Measurements from ENCODE around the gene CEP97. TPM values are rescaled to one million over a fixed set of nuclear protein-coding genes. Genes with fewer than 3 reads are reported as not detected.

The CEP97 gene
- total RNA-seq, 4 donors from 2014 or later = 6.2 to 10.0 (median 6.9) TPM

GRCh38 chr3:101720851-101721840 lies 3.3 kb upstream of the CEP97 start:
- no peak for TF ChIP-seq CTCF (IDR thresholded peaks at IDR 0.05; ENCODE audit: low read depth)

DNA sequence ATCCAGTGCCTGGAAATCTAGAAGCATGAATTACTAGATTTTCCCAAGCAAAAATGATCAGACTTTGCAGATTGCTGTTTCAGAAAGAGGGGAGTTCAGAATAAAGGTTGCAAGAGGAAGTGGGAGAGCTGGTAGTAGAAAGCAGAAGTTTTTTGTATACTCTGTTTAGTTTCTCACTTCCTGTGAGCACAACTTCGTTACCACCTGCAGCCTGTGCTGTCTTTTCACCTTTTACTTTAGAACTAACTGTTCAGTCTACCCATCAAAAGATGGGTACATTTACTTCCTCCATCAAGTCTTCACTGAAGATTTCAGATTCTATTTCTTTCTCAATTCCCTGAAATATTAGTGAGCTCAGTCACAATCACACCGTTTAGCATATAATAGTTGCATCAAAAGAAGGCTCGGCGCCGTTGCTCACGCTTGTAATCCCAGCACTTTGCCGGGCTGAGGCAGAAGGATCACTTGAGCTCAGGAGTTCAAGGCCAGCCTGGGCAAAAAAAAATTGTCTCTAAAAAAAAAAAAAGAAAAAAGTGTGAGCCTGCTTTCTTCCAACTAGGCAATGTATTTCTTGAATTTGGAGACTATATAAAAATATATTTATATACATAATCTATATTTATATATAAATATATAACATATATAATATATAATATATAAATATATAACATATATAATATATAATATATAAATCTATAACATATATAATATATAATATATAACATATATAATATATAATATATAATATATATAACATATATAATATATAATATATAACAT lies 1.8 kb upstream of the CEP97 start:
- no peak for TF ChIP-seq CTCF (IDR thresholded peaks at IDR 0.05; ENCODE audit: low read depth)

GRCh38 chr3:101725194-101725889 lies 928 bp downstream of the CEP97 start:
- TF ChIP-seq CTCF (IDR thresholded peaks at IDR 0.05; ENCODE audit: low read depth) = no peak

DNA sequence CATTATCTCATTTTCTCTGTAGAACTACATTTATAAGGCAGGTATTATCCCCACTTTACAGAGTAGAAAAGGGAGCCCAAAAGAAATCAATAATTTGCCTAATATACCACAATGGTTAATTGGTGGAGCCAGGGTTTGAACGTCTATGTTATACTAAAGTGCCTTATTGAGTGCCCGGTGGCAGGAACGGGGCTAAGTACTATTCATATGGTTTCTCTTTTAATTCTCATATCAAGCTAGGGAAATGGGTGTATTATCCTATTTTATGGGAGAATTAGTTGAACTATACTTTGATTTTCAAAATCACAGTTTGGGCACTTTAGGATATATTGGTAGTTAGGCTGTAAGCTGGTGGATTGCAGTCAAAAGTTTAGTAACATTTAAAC lies 1.5 kb downstream of the CEP97 start:
- no peak for TF ChIP-seq CTCF (IDR thresholded peaks at IDR 0.05; ENCODE audit: low read depth)

- no peak for TF ChIP-seq CTCF (IDR thresholded peaks at IDR 0.05; ENCODE audit: low read depth)
Measured at GRCh38 chr3:101729586-101729985, 5.2 kb downstream of the CEP97 start.

DNA sequence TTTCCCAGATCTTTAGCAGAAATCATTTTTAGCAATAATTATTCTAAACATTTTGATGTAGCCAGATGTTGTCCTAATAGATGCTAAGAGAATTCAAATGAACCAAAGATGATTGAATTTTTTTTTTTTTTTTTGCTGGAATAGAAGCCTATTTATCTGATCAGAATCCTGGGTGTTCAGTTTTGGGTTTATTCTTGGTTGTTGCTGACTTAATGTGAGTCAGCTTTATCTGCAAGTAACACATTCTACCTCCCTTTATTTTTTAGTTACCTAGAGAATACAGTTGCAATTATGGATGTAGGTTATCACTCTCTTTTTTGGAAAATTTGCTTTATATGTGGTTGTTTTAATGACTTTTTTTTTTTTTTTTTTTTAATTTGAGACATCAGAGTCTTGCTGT lies 6.4 kb downstream of the CEP97 start:
- no peak for TF ChIP-seq CTCF (IDR thresholded peaks at IDR 0.05; ENCODE audit: low read depth)

Data from subcutaneous adipose tissue (tissue), 4 donors.